Occipital lobe (tissue), 2 donors: ENCODE data around the gene DNHD1. TPM values are rescaled to one million over a fixed set of nuclear protein-coding genes. Genes with fewer than 3 reads are reported as not detected.

Experiments
- DNase-seq: peaks from one replicate; lab custom pipeline; 2025; lab: John Stamatoyannopoulos, UW
- total RNA-seq: library from RNA; depleted of rRNA; stranded (reverse); fragments of >200 nt; gene quantifications from one replicate; pipeline ENCODE4 v1.2.3, GENCODE V29; 2014

The DNHD1 gene, protein sequence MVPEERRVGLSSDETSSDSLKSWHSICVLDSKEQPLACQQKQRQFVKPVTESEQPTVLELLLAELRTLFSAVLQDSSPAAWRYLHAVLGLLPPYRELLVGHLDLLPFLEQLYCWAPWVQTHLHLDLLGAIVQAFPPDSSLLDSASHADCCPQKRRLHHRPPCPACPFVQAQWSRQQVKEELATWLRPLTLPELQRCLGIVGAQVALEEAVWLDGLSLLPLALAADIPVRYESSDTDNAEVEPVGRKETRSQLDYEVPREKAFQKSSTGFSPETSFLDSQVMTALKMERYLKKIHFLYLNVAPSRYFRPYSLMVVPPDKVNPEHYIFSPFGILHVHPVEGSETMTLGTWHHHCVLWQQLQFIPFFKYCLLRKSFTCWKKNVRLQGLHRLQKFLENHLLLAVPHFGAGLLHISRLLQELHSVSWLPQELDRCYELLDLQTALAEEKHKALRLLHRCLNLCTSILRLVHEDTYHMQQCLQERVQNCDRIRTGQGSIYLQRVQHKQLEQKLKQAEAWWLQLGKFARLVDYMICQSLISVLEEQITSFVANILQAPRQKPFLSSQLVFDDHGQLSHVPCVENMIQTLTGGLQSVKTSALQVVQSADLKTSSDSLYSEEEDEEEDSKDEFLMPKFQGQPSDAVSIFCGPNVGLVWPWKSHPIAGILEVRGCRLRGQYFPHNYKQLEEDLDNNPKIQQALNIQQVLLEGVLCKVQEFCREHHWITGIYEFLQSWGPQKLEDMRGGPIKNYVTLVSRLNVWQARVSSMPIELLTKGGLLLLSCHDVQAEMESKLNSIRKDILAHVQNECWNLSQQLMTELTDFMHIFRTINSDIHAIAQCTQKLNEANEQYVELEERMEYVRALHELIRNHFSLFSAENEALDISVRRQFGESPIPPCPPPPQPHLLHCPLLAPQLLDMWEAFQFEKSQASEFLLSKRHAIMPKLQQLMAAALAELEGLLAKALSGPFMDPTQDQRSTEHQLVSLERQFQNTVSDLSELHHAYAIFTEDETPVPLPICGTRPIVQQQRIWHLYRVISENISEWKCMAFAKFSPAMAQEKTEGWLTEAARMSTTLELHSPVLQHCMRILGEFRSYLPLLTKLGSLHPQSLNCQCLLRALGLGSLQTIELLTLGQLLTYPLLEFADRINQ (N-terminal part only)
- 3.4 TPM for total RNA-seq

DNA sequence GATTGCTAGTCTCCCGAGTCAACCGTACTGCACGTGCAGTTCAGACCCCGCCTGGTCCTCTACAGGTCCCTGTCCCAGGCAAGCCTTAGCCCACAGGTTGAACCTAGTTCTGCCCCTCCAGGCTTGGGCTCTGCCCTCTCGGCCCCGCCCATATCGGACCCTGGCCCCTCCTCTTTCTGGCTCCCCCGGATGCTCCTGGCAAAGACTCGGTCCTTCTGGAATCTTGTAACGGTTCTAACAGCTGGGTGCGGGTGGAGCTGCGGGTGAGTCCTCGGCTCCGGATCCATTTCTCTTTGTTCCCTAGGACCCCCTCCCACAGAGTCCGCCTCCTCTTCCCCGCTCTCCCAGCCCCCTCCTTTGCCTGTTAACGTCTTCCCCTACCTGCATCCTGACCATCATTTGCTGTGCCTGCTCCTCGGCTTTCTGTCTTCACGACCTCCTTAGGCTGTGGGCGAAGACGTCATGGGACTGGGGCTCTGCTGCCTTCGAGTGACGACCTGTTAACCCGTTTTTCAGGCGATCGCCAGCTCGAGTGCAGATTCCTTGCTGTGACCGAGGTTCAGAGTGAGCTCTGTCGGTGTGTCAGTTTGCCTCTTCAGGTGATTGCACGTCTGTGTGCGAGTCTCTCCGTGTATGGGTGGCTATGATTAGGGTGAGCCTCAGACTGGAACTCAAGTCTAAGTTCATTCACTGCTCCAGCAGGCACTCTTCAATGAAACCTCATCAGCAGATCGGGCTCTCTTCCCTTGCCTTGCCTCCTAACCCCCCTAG lies at the start of gene DNHD1:
TSS of gene DNHD1 (plus strand) at position 212 of the 771 bp plus-strand sequence. CDS start 936 bp downstream, outside the sequence.
- no peak for DNase-seq

- DNase-seq, result no peak
Observed at GRCh38 chr11:6448574-6448973, 48.5 kb upstream of the DNHD1 start.

DNA sequence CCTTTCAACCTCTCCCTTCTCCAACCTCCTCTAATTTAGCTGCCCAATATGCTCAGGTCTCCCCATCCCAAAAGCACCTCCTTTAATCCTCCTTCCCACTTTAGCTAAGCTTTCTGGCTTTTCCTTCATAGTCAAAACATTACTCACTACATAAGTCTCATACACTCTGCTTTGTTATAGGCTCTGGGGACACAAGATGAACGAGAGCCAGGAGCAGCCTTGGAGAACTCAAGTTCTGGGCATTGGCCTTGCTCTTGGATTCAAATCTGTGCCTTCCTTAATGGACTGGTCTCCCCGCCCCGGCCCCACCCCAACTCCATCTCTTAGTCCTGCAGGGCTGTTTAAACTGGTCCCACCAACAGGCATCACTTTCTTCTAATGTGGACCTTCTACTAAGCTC lies 44.9 kb upstream of the DNHD1 start:
- DNase-seq, result no peak

DNA sequence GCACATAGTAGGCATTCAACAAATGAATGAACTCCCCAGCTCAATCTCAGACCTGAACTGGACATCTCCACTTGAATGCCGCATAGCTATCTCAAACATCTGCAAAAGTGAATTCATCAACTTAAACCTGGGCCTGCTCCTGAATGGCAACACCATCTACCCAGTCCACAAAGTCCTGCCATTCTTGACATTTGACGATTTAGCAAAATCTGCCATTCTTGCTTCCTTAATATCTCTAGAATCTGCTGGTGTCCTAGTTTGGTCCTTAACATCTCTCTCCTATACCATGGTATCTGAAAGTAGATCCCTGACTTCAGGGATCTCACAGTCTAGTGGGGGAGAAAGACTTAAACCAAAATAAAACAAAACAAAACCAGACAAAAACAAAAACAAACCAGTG lies 43.9 kb upstream of the DNHD1 start:
- no peak for DNase-seq

DNA sequence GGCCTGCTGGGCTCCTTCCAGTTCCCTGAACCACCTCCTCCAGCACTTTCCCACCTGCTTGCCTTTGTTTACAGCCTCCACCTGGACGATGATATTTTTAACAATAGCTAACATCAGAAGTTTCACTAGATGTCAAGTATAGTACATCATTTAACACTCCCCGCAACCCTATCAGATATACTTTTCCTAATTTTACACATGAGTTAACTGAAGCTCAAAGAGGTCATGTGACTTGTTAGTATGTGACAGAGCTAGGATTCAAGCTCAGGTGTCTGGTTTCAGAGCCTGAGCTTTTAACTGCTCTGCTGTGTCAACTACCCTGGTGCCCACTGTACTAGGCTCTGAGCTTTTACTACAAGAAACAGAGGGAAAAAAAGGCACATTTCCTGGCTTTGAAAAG lies 42.0 kb upstream of the DNHD1 start:
- no peak for DNase-seq

- no peak for DNase-seq
Observed at GRCh38 chr11:6456361-6457073, 40.6 kb upstream of the DNHD1 start.

GRCh38 chr11:6457581-6458320 lies 39.3 kb upstream of the DNHD1 start:
- DNase-seq, result no peak

GRCh38 chr11:6458352-6459098 lies 38.6 kb upstream of the DNHD1 start:
- no peak for DNase-seq

DNA sequence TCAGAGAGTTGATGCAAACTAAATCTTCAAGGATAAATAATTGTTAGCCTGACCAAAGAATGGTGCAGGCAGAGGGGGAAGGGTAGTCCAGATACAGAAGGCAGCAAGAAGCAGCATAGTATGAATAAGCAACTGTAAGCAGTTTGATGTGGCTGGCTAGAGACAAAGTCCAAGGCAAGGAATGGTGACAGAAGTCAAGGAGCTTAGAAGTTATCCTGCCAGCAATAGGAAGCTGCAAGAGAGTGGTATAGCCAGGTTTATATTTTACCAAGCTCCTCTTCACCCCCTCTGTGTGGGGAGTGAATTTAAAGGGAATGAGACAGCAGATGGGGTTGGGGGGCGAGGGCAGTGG lies 38.0 kb upstream of the DNHD1 start:
- no peak for DNase-seq

GRCh38 chr11:6468712-6469495 lies 28.2 kb upstream of the DNHD1 start:
- DNase-seq, result peak; percentile 72

- DNase-seq, result no peak
Observed at GRCh38 chr11:6469599-6469998, 27.5 kb upstream of the DNHD1 start.

- DNase-seq, result no peak
Observed at GRCh38 chr11:6472934-6473333, 24.1 kb upstream of the DNHD1 start.

DNA sequence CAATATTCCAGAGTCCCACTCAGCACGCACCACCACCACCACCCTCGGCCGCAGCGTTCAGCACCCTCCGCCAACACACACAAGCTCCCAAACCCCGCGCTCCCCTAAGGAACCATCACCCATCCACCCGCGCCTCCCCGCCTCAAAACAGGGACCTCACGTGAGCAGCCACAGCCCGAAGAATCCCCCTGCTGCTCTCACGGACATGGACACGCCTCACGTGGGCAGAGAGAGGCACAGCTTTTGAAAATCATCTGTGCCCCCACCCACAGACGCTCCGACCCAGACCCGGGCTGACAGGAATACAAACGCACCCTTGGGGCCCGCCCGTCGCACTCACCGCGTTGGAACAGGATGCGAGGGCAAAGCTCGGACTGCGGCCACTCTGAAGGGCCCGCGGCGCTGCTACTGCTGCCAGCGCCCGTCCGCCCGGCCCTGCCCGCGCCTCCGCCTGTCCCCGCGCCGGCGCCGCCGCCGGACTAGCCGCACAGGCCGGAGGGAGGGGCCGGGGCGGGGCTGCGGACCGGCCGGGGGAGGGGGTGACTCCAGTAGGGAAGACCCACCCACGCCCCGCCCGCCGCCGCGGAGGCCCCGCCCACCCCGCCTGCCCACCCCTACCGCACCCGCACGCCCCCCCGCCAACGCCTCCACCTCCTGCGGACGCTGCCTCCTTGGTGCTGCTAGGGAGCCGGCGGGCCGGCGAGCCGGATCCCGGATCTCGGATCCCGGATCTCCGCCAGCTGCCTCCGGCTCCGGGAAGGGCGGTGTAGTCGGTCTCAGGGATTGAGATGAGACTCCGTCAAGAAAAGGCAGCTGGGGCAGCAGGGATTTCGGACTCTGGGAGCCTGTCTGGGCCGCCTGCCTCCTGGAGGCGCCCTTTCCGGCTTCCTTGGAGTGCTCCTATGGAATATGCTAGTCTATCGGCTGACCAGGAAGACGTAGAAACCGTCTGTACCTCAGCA lies 23.3 kb upstream of the DNHD1 start, which contains the start of gene TRIM3:
TSS of gene TRIM3 (minus strand) at position 491 of the 962 bp plus-strand sequence. CDS start 8,246 bp downstream, outside the sequence.
- DNase-seq, result peak; percentile 93

DNA sequence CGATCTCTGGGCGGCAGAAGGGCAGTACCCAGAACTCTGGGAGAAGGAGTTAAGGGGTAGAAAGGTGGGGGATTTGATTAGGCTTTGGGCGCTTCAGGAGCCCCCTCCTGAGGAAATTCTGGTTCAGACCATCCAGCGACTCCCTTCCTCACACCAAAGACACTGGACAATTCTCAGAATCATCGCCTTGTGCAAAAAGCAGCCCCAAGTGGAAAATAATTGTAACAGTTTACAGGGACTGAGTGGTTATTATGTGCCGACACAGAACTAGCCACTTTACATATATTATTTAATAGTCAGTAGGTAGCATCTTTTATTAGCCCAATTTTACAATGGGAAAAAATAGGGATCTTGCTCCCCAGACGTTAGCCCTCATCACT lies 22.7 kb upstream of the DNHD1 start:
- DNase-seq, result no peak

GRCh38 chr11:6474806-6475500 lies 22.1 kb upstream of the DNHD1 start:
- no peak for DNase-seq

DNA sequence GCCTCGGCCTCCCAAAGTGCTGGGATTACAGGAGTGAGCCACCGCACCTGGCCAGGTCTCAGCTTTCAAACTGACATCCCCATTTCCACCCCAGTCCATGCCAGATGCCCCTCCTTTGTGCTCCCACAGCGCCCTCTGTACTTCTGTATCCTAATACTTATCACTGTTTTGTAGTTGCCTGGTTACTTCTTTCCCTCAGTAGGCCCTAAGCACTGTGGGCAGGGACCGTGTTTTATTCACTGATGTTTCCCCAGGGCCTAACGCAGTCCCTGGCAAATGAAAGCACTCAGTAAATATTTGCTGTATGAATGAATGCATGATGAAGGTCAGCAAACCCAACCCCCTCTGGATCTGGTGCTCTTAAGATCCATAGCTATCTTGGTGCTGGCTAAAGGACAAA lies 21.1 kb upstream of the DNHD1 start:
- DNase-seq, result no peak
